Endothelial cell (in vitro differentiated cells): ENCODE measurements around the gene MYO1E. TPM values are rescaled to one million over a fixed set of nuclear protein-coding genes. Genes with fewer than 3 reads are reported as not detected.

ENCODE experiments used
- DNase-seq: peaks from one replicate; pipeline ENCODE4 v3.0.0; 2021; ENCODE audit warnings: low spot score
- H3K27ac Mint-ChIP-seq: one replicate; pipeline ENCODE4 v1.8.0; 2021; ENCODE audit warnings: mixed read lengths, inconsistent platforms; ENCODE audit not compliant: unreplicated experiment
- H3K27me3 Mint-ChIP-seq: one replicate; pipeline ENCODE4 v1.8.0; 2021; ENCODE audit warnings: mild to moderate bottlenecking, moderate library complexity, mixed read lengths, inconsistent platforms; ENCODE audit not compliant: unreplicated experiment
- H3K36me3 Mint-ChIP-seq: one replicate; pipeline ENCODE4 v1.8.0; 2021; ENCODE audit warnings: mild to moderate bottlenecking, low read depth, mixed read lengths, inconsistent platforms; ENCODE audit not compliant: unreplicated experiment
- H3K4me1 Mint-ChIP-seq: one replicate; pipeline ENCODE4 v1.8.0; 2021; ENCODE audit warnings: mild to moderate bottlenecking, mixed read lengths, inconsistent platforms; ENCODE audit not compliant: unreplicated experiment
- H3K4me3 Mint-ChIP-seq: one replicate; pipeline ENCODE4 v1.8.0; 2021; ENCODE audit warnings: mild to moderate bottlenecking, mixed read lengths, inconsistent platforms; ENCODE audit not compliant: unreplicated experiment
- H3K9me3 Mint-ChIP-seq: one replicate; pipeline ENCODE4 v1.8.0; 2021; ENCODE audit warnings: mixed read lengths, inconsistent platforms; ENCODE audit not compliant: unreplicated experiment
- total RNA-seq: library from RNA; stranded (reverse); fragmentation: NEBNext Ultra II Directional; extraction: Animal tissue kit (Norgen Biotek cat#: 25700); gene quantifications from one replicate; pipeline ENCODE4 v1.2.1, GENCODE V29; 2021; ENCODE audit not compliant: unreplicated experiment
- TF ChIP-seq, protein P1 (sequence below): fragments of 200-600 bp; sonication (generic); IDR thresholded peaks from one replicate; pipeline ENCODE4 v1.5.0; 2021; ENCODE audit warnings: antibody characterized with exemption; ENCODE audit not compliant: unreplicated experiment

Gene MYO1E
- total RNA-seq, 1 donor from 2014 or later, result 146 TPM

DNA sequence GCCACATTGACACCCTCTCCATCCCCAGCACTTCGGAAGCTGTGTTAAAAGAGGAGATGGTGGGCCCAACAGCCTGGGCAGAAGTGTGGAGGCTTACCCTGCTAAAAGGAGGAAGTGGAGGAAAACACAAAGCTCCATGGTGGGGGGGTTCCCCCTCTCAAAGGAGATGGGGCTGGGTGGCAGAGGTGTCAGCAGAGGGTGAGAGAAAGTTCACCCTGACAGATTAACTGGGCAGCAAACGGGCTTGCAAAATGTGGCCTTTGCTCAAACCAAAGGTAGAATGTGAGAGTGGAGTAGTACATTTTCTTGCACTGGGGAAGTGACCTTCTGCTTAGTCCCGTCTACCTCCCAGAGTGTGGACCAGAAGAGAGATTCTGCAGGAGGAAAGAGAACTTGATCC lies 44.7 kb downstream of the MYO1E start:
- Mint-ChIP-seq H3K4me3 (no peak overlapping the region), H3K27me3 (peaks cover 3% of the 10 kb centered on the region), H3K36me3 (peaks cover 4% of the 10 kb centered on the region), H3K27ac (no peak overlapping the region), H3K4me1 (no peaks in the 10 kb centered on the region), H3K9me3 (no peaks in the 10 kb centered on the region)
- DNase-seq, result no peak
- TF ChIP-seq, protein P1, sequence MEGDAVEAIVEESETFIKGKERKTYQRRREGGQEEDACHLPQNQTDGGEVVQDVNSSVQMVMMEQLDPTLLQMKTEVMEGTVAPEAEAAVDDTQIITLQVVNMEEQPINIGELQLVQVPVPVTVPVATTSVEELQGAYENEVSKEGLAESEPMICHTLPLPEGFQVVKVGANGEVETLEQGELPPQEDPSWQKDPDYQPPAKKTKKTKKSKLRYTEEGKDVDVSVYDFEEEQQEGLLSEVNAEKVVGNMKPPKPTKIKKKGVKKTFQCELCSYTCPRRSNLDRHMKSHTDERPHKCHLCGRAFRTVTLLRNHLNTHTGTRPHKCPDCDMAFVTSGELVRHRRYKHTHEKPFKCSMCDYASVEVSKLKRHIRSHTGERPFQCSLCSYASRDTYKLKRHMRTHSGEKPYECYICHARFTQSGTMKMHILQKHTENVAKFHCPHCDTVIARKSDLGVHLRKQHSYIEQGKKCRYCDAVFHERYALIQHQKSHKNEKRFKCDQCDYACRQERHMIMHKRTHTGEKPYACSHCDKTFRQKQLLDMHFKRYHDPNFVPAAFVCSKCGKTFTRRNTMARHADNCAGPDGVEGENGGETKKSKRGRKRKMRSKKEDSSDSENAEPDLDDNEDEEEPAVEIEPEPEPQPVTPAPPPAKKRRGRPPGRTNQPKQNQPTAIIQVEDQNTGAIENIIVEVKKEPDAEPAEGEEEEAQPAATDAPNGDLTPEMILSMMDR, result no peak

DNA sequence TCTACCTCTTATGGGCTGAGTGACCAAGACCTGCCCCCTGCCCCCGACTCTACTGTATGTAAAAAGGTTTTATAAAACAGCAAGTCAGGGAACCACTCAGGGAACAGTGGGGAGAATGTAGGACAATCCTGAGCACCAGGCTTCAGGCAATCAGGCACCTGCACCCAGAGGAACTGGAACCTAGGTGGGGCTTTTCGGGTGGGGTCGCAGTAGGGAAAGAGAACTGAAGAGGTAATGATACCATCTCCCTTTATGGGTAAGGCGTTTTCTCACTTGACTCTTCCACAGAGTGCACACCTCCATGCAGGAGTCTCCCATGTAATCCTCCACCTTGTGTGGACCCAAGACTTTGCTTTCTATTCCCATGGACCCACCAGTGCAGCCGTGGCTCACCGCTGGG lies 45.8 kb downstream of the MYO1E start:
- Mint-ChIP-seq H3K27me3 (peaks cover 3% of the 10 kb centered on the region), H3K36me3 (peaks cover 4% of the 10 kb centered on the region), H3K4me1 (no peaks in the 10 kb centered on the region), H3K4me3 (no peak overlapping the region), H3K9me3 (no peaks in the 10 kb centered on the region), H3K27ac (no peak overlapping the region)
- TF ChIP-seq, protein P1, result no peak
- DNase-seq, result no peak

DNA sequence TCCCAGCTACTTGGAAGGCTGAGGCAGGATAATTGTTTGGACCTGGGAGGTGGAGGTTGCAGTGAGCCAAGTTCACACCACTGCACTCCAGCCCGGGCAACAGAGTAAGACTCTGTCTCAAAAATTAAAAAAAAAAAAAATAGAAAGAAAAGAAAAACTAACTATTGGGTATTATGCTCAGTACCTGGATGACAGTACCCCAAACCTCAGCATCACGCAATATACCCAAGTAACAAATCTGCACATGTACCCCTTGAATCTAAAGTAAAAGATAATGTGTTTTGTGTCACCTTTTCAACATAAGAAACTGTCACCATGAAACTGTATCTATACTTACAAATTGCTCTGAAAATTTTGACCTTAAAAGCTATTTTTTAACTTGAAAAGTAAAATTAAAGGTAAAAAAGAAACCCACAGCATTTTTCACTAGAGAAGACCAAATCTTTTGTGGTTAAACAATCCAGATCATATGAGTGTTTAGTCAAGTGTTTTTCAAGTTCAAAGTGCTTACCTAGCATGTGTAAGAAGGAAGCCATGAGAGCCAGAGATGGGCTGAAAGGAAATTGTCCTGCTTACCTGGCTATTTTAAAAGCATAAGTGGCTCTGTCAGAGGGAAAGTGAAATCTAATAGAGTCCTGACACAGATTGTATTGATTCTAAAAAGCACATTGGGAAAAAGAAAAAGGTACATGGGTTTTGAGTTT lies 50.5 kb downstream of the MYO1E start:
- no peaks in the 10 kb centered on the region for H3K4me1 Mint-ChIP-seq
- TF ChIP-seq, protein P1, result no peak
- no peaks in the 10 kb centered on the region for H3K9me3 Mint-ChIP-seq
- no peak overlapping the region for H3K4me3 Mint-ChIP-seq
- no peak for DNase-seq
- H3K27me3 Mint-ChIP-seq, result no peaks in the 10 kb centered on the region
- peaks cover 4% of the 10 kb centered on the region for H3K36me3 Mint-ChIP-seq
- no peak overlapping the region for H3K27ac Mint-ChIP-seq

DNA sequence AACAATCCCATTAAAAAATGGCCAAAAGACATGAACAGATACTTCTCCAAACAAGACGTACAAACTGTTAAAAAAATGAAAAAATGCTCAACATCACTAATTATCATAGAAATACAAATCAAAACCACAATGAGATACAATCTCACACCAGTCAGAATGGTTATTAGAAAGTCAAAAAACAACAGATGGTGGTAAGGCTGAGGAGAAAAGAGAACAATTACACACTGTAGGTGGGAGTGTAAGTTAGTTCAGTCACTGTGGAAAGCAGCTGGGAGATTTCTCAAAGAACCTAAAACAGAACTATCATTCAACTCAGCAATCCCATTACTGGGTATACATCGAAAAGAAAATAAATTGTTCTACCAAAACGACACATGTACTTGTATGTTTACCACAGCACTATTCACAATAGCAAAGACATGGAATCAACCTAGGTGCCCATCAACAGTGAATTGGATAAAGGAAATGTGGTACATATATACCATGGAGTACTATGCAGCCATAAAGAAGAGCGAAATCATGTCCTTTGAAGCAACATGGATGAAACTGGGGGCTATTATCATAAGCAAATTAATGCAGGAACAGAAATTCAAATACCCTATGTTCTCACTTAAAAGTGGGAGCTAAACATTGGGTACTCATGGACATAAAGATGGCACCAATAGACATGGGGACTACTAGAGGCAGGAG lies 51.5 kb downstream of the MYO1E start:
- Mint-ChIP-seq H3K4me3 (no peak overlapping the region), H3K36me3 (peaks cover 4% of the 10 kb centered on the region), H3K9me3 (no peaks in the 10 kb centered on the region), H3K27ac (no peak overlapping the region), H3K4me1 (no peaks in the 10 kb centered on the region), H3K27me3 (no peaks in the 10 kb centered on the region)
- DNase-seq, result no peak
- TF ChIP-seq, protein P1, result no peak

DNA sequence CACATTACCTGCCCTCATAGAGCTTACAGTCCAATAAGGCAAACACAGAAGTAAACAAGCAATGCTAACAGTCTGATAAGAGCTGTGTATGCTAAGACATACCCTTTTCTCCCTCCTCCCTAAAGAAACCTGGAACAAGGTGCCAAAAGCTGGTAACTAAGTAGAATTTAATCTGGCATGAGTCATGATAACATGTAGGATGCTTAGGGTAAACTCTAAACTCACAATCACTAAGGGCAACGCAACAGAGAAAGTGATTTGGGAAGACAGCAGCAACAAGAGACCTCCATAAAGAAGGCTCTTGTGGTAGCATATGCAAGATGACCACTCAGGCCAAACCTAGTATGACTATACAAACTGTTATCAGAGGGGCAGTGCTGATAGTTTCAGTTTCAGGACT lies 55.5 kb downstream of the MYO1E start:
- Mint-ChIP-seq H3K4me3 (no peak overlapping the region), H3K4me1 (peaks cover 3% of the 10 kb centered on the region), H3K27ac (no peak overlapping the region), H3K9me3 (no peaks in the 10 kb centered on the region), H3K36me3 (no peaks in the 10 kb centered on the region), H3K27me3 (no peaks in the 10 kb centered on the region)
- no peak for DNase-seq
- TF ChIP-seq, protein P1, result no peak
